ENCODE results near the gene SPRYD3.
"Not testable (repeated sequence)": the region's sequence is repeated elsewhere in the genome, so short reads cannot be mapped to it uniquely, and the experiment has no call there.

SPRYD3 gene

GRCh38 chr12:53042607-53043454, 36.4 kb downstream of the SPRYD3 start:
- H3K4me3 ChIP-seq, result no peak overlapping the region
- intact Hi-C loops (cut with DNase I; ENCODE audit: low total_unique reads), result no loop called here
- H3K4me1 ChIP-seq, result peaks cover 0 to 55% (median 40%) of the 10 kb centered on the region in 4 donors
- H3K36me3 ChIP-seq, result peaks cover 10 to 43% (median 39%) of the 10 kb centered on the region in 3 donors
- TF ChIP-seq, protein P1, sequence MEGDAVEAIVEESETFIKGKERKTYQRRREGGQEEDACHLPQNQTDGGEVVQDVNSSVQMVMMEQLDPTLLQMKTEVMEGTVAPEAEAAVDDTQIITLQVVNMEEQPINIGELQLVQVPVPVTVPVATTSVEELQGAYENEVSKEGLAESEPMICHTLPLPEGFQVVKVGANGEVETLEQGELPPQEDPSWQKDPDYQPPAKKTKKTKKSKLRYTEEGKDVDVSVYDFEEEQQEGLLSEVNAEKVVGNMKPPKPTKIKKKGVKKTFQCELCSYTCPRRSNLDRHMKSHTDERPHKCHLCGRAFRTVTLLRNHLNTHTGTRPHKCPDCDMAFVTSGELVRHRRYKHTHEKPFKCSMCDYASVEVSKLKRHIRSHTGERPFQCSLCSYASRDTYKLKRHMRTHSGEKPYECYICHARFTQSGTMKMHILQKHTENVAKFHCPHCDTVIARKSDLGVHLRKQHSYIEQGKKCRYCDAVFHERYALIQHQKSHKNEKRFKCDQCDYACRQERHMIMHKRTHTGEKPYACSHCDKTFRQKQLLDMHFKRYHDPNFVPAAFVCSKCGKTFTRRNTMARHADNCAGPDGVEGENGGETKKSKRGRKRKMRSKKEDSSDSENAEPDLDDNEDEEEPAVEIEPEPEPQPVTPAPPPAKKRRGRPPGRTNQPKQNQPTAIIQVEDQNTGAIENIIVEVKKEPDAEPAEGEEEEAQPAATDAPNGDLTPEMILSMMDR (IDR thresholded peaks at IDR 0.05), result no peak
- peak overlapping the region; percentile 99 for H3K27ac ChIP-seq
- H3K9me3 ChIP-seq, result no peaks in the 10 kb centered on the region
- DNase-seq, result no peak
- no peaks in the 10 kb centered on the region for H3K27me3 ChIP-seq

GRCh38 chr12:53039851-53040250, 39.3 kb downstream of the SPRYD3 start:
- Histone ChIP-seq H3K27me3 (no peaks in the 10 kb centered on the region), H3K9me3 (no peaks in the 10 kb centered on the region), H3K36me3 (peaks cover 39 to 73% (median 69%) of the 10 kb centered on the region in 3 donors), H3K4me1 (peaks cover 0 to 41% (median 30%) of the 10 kb centered on the region in 4 donors), H3K4me3 (no peak overlapping the region), H3K27ac (peak overlapping the region in 1 of 2 donors; percentile 55)
- intact Hi-C loops (cut with DNase I; ENCODE audit: low total_unique reads), result loop anchor here (2.0 kb wide), 1 partner anchor 59 kb away; no protein-coding TSS in a partner anchor
- DNase-seq, result no peak
- TF ChIP-seq, protein P1 (IDR thresholded peaks at IDR 0.05), result no peak

GRCh38 chr12:53036802-53037201, 42.4 kb downstream of the SPRYD3 start:
- H3K36me3 ChIP-seq, result peaks cover 63 to 86% (median 83%) of the 10 kb centered on the region in 3 donors
- H3K4me1 ChIP-seq, result peaks cover 0 to 14% (median 9%) of the 10 kb centered on the region in 4 donors
- no peak overlapping the region for H3K27ac ChIP-seq
- H3K27me3 ChIP-seq, result no peaks in the 10 kb centered on the region
- TF ChIP-seq, protein P1 (IDR thresholded peaks at IDR 0.05), result no peak
- intact Hi-C loops (cut with DNase I; ENCODE audit: low total_unique reads), result no loop called here
- no peak overlapping the region for H3K4me3 ChIP-seq
- no peaks in the 10 kb centered on the region for H3K9me3 ChIP-seq
- DNase-seq, result no peak

GRCh38 chr12:53034459-53034858, 44.7 kb downstream of the SPRYD3 start:
- Histone ChIP-seq H3K9me3 (no peaks in the 10 kb centered on the region), H3K27me3 (no peaks in the 10 kb centered on the region), H3K36me3 (peaks cover 77 to 91% (median 90%) of the 10 kb centered on the region in 3 donors), H3K4me3 (no peak overlapping the region), H3K4me1 (peaks cover 0 to 13% (median 9%) of the 10 kb centered on the region in 4 donors), H3K27ac (no peak overlapping the region)
- DNase-seq, result no peak
- TF ChIP-seq, protein P1 (IDR thresholded peaks at IDR 0.05), result no peak
- intact Hi-C loops (cut with DNase I; ENCODE audit: low total_unique reads), result no loop called here

DNA sequence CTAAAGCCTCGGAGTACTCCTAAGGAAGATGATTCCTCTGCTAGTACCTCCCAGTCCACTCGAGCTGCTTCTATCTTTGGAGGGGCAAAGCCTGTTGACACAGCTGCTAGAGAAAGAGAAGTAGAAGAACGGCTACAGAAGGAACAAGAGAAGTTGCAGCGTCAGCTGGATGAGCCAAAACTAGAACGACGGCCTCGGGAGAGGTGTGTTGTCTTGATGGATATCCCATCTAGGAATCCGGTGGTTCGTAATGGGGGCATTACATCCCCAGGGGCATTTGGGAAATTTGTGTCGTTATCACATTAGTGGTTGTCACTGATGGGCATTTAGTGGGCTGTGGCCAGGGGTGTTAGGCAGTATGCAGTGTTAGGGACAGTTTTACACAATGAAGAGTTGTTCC, 45.4 kb downstream of the SPRYD3 start:
- H3K27ac ChIP-seq; DNase-seq; H3K9me3 ChIP-seq; H3K4me3 ChIP-seq; H3K4me1 ChIP-seq; H3K27me3 ChIP-seq; intact Hi-C loops (cut with DNase I; ENCODE audit: low total_unique reads): not testable (repeated sequence)
- peaks cover 81 to 93% (median 90%) of the 10 kb centered on the region in 3 donors for H3K36me3 ChIP-seq

- Histone ChIP-seq H3K4me3 (no peak overlapping the region), H3K36me3 (peaks cover 78 to 94% (median 91%) of the 10 kb centered on the region in 3 donors), H3K9me3 (no peaks in the 10 kb centered on the region), H3K4me1 (no peaks in the 10 kb centered on the region), H3K27ac (no peak overlapping the region), H3K27me3 (no peaks in the 10 kb centered on the region)
- intact Hi-C loops (cut with DNase I; ENCODE audit: low total_unique reads), result no loop called here
- no peak for DNase-seq
- TF ChIP-seq, protein P1 (IDR thresholded peaks at IDR 0.05), result no peak
Measured at GRCh38 chr12:53031616-53032015, 47.6 kb downstream of the SPRYD3 start.

DNA sequence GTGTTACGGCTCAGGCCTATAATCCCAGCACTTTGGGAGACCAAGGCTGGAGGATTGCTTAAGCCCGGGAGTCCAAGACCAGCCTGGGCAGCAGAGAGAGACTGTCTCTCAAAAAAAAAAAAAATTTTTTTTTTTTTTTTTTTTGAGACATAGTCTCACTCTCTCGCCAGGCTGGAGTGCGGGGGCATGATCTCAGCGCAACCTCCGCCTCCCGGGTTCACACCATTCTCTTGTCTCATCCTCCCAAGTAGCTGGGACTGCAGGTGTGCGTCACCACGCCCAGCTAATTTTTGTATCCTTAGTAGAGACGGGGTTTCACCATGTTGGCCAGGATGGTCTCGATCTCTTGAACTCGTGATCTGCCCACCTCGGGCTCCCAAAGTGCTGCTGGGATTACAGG, 52.2 kb downstream of the SPRYD3 start:
- DNase-seq; H3K4me1 ChIP-seq; H3K27ac ChIP-seq; intact Hi-C loops (cut with DNase I; ENCODE audit: low total_unique reads); H3K4me3 ChIP-seq; H3K27me3 ChIP-seq; H3K9me3 ChIP-seq: not testable (repeated sequence)
- H3K36me3 ChIP-seq, result peaks cover 86 to 95% (median 93%) of the 10 kb centered on the region in 3 donors

Data from tibial artery (tissue), 4 donors.